Stimulated activated CD8-positive, alpha-beta memory T cell treated with anti-CD3 and anti-CD28 coated beads, Interleukin-12 subunit alpha, Interleukin-12 subunit beta, amount 100 ng/mL, for 24 hours (primary cell): Measurements from ENCODE around the gene TMEM255B.

ENCODE experiments used
- DNase-seq: peaks from one replicate; pipeline ENCODE4 v3.0.0-alpha.2; 2020; ENCODE audit errors: extremely low read depth

TMEM255B gene

GRCh38 chr13:113834496-113835200 is 75.6 kb downstream of the TMEM255B start:
- no peak for DNase-seq

- no peak for DNase-seq
Observed at GRCh38 chr13:113835461-113836270, 76.6 kb downstream of the TMEM255B start.

- no peak for DNase-seq
Observed at GRCh38 chr13:113836768-113837559, 77.9 kb downstream of the TMEM255B start.

- DNase-seq: no peak
Observed at GRCh38 chr13:113837560-113838355, 78.7 kb downstream of the TMEM255B start.

- DNase-seq: no peak
Observed at GRCh38 chr13:113838711-113839201, 79.7 kb downstream of the TMEM255B start.

- no peak for DNase-seq
Observed at GRCh38 chr13:113839536-113840204, 80.6 kb downstream of the TMEM255B start.

GRCh38 chr13:113840541-113841352 is 81.7 kb downstream of the TMEM255B start:
- no peak for DNase-seq

GRCh38 chr13:113841353-113841650 is 82.3 kb downstream of the TMEM255B start:
- no peak for DNase-seq

GRCh38 chr13:113842336-113843062 is 83.5 kb downstream of the TMEM255B start:
- DNase-seq: no peak

- DNase-seq: no peak
Observed at GRCh38 chr13:113843063-113843654, 84.1 kb downstream of the TMEM255B start.

- no peak for DNase-seq
Observed at GRCh38 chr13:113843864-113844556, 85.0 kb downstream of the TMEM255B start.

GRCh38 chr13:113845055-113845454 is 86.0 kb downstream of the TMEM255B start:
- DNase-seq: no peak

- no peak for DNase-seq
Observed at GRCh38 chr13:113845723-113846635, 87.0 kb downstream of the TMEM255B start.

GRCh38 chr13:113846636-113847318 is 87.8 kb downstream of the TMEM255B start:
- no peak for DNase-seq

- no peak for DNase-seq
Observed at GRCh38 chr13:113848020-113848419, 89.0 kb downstream of the TMEM255B start.

GRCh38 chr13:113848431-113849260 is 89.6 kb downstream of the TMEM255B start:
- no peak for DNase-seq
